ENCODE measurements around the gene C1orf105. TPM values are rescaled to one million over a fixed set of nuclear protein-coding genes. Genes with fewer than 3 reads are reported as not detected.
A peak's percentile ranks its signal among the peaks of the same experiment; 100 is the strongest.

The C1orf105 gene
- total and polyA plus RNA-seq, 7 donors: 0.18 to 17.3 (median 1.6) TPM; not detected in 1

- no peaks in the 10 kb centered on the region for H3K27me3 ChIP-seq (ENCODE audit: insufficient read depth in 3 of 3, low read length in 2 of 3)
- no peak overlapping the region for H3K27ac ChIP-seq
- peaks cover 4% of the 10 kb centered on the region for H3K4me1 ChIP-seq
- no peak for DNase-seq
- no peaks in the 10 kb centered on the region for H3K36me3 ChIP-seq (ENCODE audit: insufficient read depth in 1 of 2, low read depth in 1 of 2)
- intact Hi-C loops (cut with DNase I): no loop called here
- no peaks in the 10 kb centered on the region for H3K9me3 ChIP-seq
- no peak for TF ChIP-seq CTCF (IDR thresholded peaks at IDR 0.05)
- H3K4me3 ChIP-seq: no peak overlapping the region
- ATAC-seq: no peak
- WGBS, 3 donors: 96 to 97% (median 97%) methylated on average over 2 of the region's 2 CpGs
Measured at GRCh38 chr1:172423336-172423735, 2.9 kb downstream of the C1orf105 start.

GRCh38 chr1:172425339-172425738 lies 4.9 kb downstream of the C1orf105 start:
- Histone ChIP-seq H3K4me3 (no peak overlapping the region), H3K27me3 (ENCODE audit: insufficient read depth in 3 of 3, low read length in 2 of 3) (no peaks in the 10 kb centered on the region), H3K27ac (no peak overlapping the region), H3K36me3 (ENCODE audit: insufficient read depth in 1 of 2, low read depth in 1 of 2) (no peaks in the 10 kb centered on the region), H3K9me3 (no peaks in the 10 kb centered on the region), H3K4me1 (peaks cover 4% of the 10 kb centered on the region)
- no peak for TF ChIP-seq CTCF (IDR thresholded peaks at IDR 0.05)
- 65 to 76% (median 75%) methylated on average over 3 of the region's 3 CpGs for WGBS, 3 donors
- DNase-seq (no peak), ATAC-seq (no peak)
- intact Hi-C loops (cut with DNase I): no loop called here

GRCh38 chr1:172427191-172427590 lies 6.7 kb downstream of the C1orf105 start:
- intact Hi-C loops (cut with DNase I): no loop called here
- H3K27ac ChIP-seq: no peak overlapping the region

GRCh38 chr1:172429331-172430127 lies 9.0 kb downstream of the C1orf105 start:
- Histone ChIP-seq H3K27me3 (ENCODE audit: insufficient read depth in 3 of 3, low read length in 2 of 3) (no peaks in the 10 kb centered on the region), H3K27ac (no peak overlapping the region), H3K36me3 (ENCODE audit: insufficient read depth in 1 of 2, low read depth in 1 of 2) (no peaks in the 10 kb centered on the region), H3K4me1 (no peaks in the 10 kb centered on the region), H3K4me3 (no peak overlapping the region), H3K9me3 (no peaks in the 10 kb centered on the region)
- intact Hi-C loops (cut with DNase I): no loop called here
- DNase-seq (no peak), ATAC-seq (peak in 2 of 4 donors; percentile 39 to 60)
- TF ChIP-seq CTCF (IDR thresholded peaks at IDR 0.05): peak; percentile 59
- 36 to 43% (median 38%) methylated on average over 1 of the region's 1 CpG for WGBS, 3 donors

More at GRCh38 chr1:172427191-172427590, 6.7 kb downstream of the C1orf105 start:
- no peak overlapping the region for H3K4me3 ChIP-seq
- no peak for ATAC-seq
- no peaks in the 10 kb centered on the region for H3K9me3 ChIP-seq
- WGBS, 3 donors: 94 to 99% (median 96%) methylated on average over 2 of the region's 2 CpGs
- H3K4me1 ChIP-seq: no peaks in the 10 kb centered on the region
- no peaks in the 10 kb centered on the region for H3K27me3 ChIP-seq (ENCODE audit: insufficient read depth in 3 of 3, low read length in 2 of 3)
- H3K36me3 ChIP-seq (ENCODE audit: insufficient read depth in 1 of 2, low read depth in 1 of 2): no peaks in the 10 kb centered on the region
- no peak for TF ChIP-seq CTCF (IDR thresholded peaks at IDR 0.05)
- no peak for DNase-seq

GRCh38 chr1:172430128-172430454 lies 9.6 kb downstream of the C1orf105 start:
- 78 to 80% (median 79%) methylated on average over 1 of the region's 1 CpG for WGBS, 3 donors
- Histone ChIP-seq H3K4me1 (no peaks in the 10 kb centered on the region), H3K9me3 (no peaks in the 10 kb centered on the region), H3K4me3 (no peak overlapping the region), H3K36me3 (ENCODE audit: insufficient read depth in 1 of 2, low read depth in 1 of 2) (no peaks in the 10 kb centered on the region), H3K27ac (no peak overlapping the region), H3K27me3 (ENCODE audit: insufficient read depth in 3 of 3, low read length in 2 of 3) (no peaks in the 10 kb centered on the region)
- TF ChIP-seq CTCF (IDR thresholded peaks at IDR 0.05): no peak
- DNase-seq: no peak
- intact Hi-C loops (cut with DNase I): no loop called here
- no peak for ATAC-seq

Data from psoas muscle (tissue), 8 donors.